HG03558 (cell line): Measurements from ENCODE around the gene SDC1.

ENCODE experiments used
- ATAC-seq: cut with Tn5 transposase; IDR thresholded peaks from one replicate; pipeline ENCODE4 v1.9.1; 2021; ENCODE audit warnings: moderate number of reproducible peaks; ENCODE audit not compliant: unreplicated experiment; ENCODE audit errors: extremely low read depth

SDC1 gene

GRCh38 chr2:20229322-20230113 lies 4.6 kb upstream of the SDC1 start:
- no peak for ATAC-seq

GRCh38 chr2:20227894-20228505 lies 3.1 kb upstream of the SDC1 start:
- no peak for ATAC-seq

DNA sequence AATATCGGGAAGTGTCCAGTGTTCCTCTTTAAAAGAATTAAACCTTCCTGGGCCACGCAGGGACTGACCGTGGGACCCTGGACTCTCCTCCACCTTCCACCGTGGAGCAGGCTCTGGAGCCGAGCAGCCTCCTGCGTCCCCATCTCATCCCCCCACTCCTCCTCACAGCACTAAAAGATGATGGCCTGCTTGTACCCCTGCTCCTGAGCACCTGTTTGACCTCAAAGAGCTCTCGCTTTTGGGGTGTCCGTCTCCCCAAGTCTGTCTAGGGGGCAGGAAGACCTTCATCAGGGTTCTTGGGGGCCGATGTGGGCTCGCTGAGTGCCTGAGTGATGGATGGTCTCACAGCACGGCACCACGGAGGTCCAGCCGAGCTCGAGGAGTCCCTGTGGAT lies 1.2 kb upstream of the SDC1 start:
- no peak for ATAC-seq

GRCh38 chr2:20225294-20226151 lies 593 bp upstream of the SDC1 start:
- ATAC-seq = no peak

DNA sequence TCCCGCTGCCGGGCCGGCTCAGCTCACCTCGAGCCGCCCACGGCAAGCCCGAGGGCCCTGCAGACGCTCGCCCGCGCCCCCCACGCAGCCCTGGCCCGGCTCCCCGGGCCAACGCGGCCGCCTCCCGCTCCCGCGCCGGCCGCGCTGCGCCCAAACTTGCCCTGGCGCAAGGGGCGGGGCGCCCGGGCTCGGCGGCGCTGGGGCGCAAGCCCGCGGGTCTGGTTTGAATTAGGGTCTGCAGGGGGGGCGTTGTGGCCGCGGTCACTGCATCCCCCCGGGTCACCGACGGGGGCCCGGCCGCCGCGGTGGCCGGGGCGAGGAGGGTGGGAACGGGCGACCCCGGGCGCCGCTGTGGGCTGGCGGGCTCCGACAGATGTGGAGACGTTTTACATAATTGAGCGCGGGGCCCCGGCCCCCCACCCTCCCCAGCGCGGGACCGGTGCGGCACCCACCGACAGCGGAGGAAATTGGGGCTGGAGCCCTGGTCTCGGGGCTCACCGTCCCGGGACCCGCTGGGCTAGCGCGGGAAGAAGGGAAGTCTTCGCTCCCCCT lies 690 bp downstream of the SDC1 start:
- no peak for ATAC-seq

DNA sequence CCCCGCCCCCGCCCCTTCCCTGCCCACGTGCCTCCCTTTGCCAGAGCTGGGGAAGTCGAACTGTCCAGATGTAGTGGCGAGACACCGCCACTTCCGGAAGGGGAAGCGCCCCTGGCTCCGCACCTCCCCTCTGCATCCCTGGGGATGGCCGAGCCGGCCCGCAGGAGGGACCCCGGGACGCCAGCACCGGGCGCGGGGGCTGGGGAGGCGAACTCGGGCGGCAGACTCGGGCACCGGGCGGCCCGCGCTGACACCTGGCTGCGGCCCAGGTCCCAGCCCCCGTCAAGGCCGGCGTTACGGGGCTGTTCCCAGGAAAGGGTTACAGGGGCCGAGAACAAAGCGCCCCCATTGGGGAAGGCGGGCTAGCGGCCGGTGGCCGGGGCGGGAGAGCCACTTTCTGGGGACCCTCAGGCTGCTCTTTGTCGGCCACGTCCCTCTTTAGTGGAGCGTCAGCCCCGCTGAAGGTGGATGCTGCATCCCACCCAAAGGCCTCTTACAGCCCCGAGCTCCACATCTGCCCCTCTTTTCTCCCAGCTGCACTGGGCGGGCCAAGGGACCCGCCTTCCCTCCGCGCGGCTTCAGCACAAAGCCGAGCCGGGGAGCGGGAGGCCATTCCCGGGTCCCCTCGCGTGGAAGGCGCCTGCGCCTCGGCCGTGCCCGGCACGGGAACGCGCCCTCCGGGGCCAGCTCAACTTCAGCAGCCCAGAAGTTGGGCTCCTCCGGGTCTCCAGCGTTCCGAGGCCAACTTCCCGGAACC lies 1.3 kb downstream of the SDC1 start:
- no peak for ATAC-seq

- no peak for ATAC-seq
Measured at GRCh38 chr2:20222769-20223406, 2.0 kb downstream of the SDC1 start.

DNA sequence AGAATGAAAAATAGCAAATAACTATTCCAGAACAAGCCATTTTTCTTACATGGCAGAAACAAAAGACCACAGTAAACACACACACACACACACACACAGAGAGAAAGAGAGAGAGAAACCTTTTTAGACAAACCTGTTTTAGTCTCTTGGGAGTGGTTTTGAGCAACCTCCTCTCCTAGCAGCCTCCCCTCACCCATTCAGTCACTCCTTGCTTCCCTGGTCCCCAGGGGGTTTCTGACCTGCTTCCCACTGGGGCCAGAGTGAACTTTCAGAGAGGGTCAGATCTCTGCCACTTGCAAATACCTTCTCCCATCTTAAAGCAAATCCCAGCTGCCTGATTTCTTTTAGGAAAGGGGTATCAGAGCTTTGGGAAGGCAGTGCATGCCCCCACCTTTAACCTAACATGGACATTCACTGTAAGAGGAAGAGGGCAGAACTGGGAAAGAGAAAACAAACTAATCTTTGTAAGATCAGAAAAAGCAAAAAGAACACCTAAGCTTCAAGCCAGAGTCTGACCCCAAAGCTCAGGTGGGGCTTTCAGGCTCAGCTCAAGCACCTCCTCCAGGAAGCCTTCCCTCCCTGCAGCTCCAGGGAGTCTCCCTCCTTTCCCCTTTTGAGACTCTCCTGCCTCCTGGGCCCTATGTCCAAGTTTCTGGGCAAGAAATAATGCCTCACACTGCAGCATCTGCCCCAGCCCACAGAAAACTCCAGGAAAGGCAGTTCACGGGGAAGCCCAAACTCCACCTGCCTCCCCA lies 2.7 kb downstream of the SDC1 start:
- no peak for ATAC-seq

GRCh38 chr2:20221555-20221973 lies 3.4 kb downstream of the SDC1 start:
- ATAC-seq = no peak

DNA sequence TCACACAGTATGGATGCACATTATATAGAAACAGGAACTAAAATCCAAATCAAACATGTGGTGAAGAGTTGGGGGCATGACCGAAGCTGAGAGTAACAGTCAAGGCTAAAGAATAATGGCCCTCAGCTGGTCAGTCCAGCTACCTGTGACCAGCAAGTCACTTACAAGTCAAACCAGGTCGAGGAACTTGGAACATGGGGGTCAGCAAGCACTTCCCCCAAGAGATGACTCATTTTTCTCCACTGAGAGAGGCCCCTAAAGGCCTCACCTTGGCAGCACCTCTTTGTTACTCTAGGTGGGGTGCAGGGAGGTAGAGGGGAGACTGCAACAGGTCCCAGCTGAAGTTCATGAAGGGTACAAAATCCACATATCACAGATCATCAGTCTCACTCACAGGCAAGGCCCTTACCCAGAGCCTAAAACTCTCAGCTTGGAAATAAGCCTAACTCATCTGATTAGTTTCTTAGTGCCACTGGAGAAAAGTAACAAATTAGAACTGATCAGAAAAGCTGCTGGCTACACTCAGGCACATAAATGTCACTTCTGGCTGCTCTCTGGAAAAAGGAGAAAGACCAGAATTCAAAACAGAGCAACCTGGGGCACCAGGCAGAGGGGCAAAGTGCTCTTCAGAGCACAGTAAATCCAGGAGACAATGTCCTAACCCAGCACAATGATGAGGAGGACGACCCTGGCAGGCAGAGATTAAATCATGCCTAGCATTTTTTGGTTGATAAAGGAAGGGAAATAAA lies 4.0 kb downstream of the SDC1 start:
- ATAC-seq = no peak

DNA sequence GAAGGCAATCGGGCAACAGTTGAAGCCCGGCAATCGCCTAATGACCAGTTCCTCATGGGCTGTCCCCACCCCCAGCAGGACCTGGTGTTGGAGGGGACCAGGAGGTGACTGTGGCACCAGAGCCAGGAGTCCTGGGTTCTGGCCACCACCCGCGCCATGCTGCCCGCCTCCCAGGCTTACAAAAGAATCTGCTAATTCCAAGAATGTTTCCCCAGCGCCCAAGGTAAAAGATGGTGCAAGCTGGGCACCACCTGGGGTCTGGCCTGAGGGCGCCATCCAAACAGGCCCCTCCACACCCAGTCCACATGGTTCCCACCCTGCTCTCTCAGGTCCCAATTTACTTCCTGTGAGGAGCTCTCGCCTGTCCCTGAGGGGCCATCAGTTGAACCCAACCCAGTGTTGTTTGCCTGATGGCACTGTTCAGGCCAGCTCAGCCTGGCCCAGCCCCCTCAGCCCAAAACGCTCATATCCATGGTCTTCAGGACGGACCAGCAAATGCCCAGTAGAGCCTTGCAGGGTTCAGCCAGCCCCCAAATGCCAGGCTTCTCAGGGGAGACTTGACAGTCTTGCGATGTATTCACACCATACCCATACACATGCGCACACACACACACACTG lies 5.1 kb downstream of the SDC1 start:
- no peak for ATAC-seq

- ATAC-seq = no peak
Measured at GRCh38 chr2:20218331-20219320, 6.3 kb downstream of the SDC1 start.

DNA sequence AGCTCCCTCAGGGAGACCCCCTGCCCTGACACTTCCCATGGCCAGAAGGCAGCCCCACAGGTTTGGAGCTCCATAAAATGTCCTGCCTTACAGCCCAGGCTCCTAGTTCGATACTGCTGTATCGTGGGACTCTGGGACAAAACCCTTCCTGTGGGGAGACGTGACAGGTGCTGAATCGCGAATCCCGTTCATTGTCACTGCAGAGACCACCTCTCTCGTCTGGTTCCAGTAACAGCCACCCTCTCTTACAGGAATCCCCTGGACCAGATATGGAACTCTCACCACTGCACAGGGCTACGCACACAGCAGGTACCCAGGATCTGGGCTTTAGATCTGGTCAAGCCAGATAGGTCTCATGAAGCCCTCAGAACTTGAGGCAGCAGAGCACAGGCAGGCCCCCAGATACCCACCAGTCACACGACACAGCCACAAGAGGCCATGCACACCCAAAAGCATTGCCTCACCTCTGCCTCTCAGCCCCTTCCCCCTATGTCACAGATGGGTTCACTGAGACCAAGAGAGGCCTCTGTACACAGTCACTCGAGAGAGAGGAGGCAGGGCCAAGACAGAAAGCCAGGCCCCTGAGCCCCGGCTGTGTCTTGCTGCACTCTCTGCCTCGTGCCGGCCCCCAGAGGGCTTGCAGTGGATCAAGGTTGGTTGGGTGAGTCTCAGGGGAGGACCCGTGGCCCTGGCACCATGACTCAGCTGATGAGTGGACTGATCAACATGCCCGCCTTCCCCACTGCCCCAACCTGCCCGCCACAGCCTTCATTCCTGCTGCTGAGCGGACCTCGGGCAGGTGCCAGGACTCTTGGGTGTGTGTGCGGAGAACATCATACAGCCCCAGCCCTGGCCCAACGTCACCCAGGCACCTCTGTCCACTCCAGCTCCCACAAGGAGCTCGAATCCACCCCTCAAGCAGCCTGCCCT lies 7.6 kb downstream of the SDC1 start:
- no peak for ATAC-seq

GRCh38 chr2:20216130-20217025 lies 8.6 kb downstream of the SDC1 start:
- no peak for ATAC-seq
